HG03565 (cell line): Measurements from ENCODE around the gene SLC9A7.
"Not testable (repeated sequence)": the region's sequence is repeated elsewhere in the genome, so short reads cannot be mapped to it uniquely, and the experiment has no call there.

ENCODE experiments used
- ATAC-seq: cut with Tn5 transposase; IDR thresholded peaks from one replicate; pipeline ENCODE4 v1.9.1; 2021; ENCODE audit warnings: mild to moderate bottlenecking, moderate library complexity; ENCODE audit not compliant: unreplicated experiment

SLC9A7 gene

GRCh38 chrX:46754586-46755061, 4.3 kb downstream of the SLC9A7 start:
- ATAC-seq = no peak

- no peak for ATAC-seq
Observed at GRCh38 chrX:46754036-46754435, 4.9 kb downstream of the SLC9A7 start.

DNA sequence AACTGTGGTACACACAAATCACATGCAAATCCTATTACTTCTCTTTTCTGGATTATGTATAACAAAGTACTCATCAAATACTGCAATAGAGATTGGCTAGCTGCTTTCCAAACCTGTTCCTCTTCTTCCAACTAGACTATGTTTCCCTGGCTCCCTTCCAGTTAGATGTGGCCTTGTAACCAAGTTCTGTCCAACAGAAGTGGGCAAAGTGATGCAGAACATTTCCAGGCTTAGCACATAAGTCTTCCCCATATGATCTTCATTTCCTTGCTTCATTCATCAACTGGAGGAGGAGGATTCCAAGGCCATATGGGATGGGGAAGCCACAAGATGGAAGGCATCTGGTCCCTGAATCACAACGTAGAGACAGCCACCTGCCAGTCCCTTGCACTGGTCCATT, 8.0 kb downstream of the SLC9A7 start:
- ATAC-seq = no peak

GRCh38 chrX:46744009-46744408, 14.9 kb downstream of the SLC9A7 start:
- ATAC-seq = no peak

DNA sequence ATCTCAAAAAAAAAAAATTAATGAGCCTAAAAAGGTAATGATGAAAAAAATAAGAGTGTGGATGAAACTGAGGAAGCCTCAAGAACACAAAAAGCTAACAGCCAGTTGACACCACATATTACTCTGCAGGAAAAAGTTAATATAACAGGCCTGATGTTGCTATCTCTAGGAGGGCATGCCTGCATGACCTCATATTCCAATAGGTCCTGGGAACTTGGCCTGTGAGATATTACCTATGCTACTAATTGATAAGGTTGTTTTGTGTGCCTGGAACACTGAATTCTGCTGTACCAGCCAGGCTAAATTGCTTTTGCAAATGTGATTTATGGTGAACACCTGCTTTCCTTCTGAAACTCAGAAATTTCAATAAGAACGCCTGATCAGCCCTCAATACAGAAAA, 15.9 kb downstream of the SLC9A7 start:
- no peak for ATAC-seq

- ATAC-seq = no peak
Observed at GRCh38 chrX:46739736-46740135, 19.2 kb downstream of the SLC9A7 start.

DNA sequence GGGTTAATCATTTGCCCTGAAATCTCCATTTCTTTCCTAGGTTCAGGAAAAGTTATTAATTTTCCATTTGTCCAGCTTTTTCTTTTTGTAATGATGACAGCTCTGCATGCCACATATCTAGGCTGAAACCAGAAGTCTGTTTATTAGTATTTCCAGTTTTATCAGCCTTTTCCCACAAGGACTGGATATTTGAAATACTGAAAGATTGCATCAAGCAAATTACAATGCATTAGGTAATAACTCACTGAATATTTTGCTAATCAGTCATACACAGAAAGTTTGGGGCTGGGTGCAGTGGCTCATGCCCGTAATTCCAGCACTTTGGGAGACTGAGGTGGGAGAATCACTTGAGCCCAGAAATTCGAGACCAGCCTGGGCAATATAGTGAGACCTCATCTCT, 21.5 kb downstream of the SLC9A7 start:
- ATAC-seq = no peak

DNA sequence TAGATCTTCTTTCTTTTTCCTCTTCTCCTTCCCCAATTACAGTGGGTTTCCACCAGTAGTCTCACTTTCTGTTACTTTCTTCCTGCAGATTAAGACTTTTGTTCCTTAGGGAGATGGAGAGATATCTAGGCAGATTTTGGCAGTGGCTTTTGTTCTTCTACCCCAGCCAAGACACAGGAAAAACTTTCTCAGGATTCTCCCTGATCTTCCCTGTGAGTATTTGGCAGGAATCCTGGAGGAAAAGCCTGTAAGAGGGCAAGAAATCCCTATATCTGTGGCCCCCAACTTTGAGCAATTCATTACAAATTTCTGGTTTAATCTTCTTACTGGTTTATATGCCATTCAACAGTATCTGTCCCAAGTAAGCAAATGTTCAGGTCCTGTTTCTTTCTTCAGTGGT, 21.9 kb downstream of the SLC9A7 start:
- ATAC-seq = no peak

- no peak for ATAC-seq
Observed at GRCh38 chrX:46735622-46736021, 23.3 kb downstream of the SLC9A7 start.

DNA sequence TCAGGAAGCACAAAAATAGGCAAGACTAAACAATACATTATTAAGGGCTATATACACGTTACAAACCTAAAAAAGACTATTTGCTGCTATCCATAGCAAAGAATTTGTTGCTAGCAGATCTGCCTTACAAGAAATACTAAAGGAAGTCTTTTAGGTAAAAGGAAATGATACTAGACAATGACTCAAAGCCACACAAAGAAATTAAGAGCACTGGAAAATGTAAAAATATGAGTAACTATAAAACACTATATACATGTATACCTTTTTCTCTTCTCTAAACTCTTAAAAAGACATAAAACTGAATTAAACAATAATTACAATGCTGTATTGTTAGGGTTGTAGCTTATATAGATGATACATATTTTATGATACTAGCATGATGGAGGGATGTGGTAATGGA, 25.7 kb downstream of the SLC9A7 start:
- no peak for ATAC-seq

DNA sequence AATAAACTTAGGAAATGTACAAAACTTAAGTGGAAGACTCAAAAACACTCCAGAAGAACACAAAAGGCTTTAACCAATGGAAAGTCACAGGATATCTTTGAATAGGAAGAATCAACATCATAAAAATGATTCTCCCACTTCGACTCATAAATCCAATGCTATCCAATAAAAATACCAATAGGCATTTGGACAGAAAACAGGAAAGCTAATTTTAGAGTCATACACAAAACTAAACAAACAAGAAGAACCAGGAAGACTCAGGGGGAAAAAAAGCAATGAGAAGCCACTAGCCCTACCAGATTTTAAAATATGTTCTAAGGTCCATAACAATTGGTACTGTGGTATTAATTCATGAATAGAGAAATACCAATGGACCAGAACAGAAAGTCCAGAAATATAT, 28.2 kb downstream of the SLC9A7 start:
- ATAC-seq = no peak

- ATAC-seq = no peak
Observed at GRCh38 chrX:46727441-46727840, 31.5 kb downstream of the SLC9A7 start.

GRCh38 chrX:46723569-46723927, 35.4 kb downstream of the SLC9A7 start:
- not testable (repeated sequence) for ATAC-seq

- no peak for ATAC-seq
Observed at GRCh38 chrX:46722742-46723568, 36.0 kb downstream of the SLC9A7 start.

- no peak for ATAC-seq
Observed at GRCh38 chrX:46716796-46717195, 42.1 kb downstream of the SLC9A7 start.

GRCh38 chrX:46715997-46716396, 42.9 kb downstream of the SLC9A7 start:
- no peak for ATAC-seq

DNA sequence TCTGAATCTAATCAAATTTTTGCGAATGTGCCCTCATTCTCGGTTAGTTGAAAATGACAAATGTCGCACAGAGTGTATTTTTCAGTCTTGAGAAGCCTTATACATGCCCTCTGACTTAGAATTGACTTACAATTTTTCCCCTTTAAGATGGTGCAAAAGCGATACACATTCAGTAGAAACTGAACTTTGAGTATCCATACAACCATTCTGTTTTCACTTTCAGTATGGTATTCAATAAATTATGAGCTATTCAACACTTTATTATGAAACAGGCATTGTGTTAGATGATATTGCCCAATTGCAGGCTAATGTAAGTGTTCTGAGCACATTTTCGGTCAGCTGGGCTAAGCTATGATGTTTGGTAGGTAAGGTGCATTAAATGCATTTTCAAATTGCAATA, 43.4 kb downstream of the SLC9A7 start:
- no peak for ATAC-seq

DNA sequence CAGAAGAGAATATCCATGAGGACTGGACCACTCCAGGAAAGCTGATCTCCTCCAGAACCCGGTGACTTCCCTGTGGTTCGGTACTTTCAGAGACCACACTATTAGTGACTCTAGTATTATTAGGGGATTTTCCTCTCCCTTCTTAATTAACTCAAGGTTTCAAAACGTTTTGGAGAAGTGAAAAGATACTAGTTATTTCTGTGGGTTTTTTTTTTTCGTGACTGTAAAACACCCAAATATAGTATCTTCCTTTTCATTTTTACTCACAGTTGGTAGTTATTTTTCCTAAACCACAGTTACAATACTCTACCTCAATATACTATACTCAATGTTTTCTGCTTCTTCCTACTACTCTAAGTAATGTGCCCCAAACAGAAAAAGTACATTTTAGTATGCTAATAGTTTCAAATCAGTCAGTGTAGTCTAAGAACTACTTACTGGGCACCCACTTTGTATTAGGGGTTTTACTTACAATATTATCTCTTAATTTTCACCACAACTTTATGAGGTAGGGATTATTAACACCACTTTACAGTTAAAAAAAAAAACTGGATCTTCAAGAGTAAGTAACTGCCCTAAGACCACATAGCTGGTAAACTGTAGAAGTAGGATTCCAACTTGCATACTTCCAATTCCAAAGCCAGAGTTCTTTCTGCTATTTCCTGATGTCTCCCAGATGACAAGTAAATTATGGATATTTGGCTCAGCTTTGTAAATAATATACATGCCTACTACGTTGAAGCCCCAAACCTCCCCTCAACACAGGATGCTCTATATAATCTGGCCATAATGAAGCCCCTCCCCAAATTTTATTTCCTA, 45.0 kb downstream of the SLC9A7 start:
- peak; percentile 52 for ATAC-seq

DNA sequence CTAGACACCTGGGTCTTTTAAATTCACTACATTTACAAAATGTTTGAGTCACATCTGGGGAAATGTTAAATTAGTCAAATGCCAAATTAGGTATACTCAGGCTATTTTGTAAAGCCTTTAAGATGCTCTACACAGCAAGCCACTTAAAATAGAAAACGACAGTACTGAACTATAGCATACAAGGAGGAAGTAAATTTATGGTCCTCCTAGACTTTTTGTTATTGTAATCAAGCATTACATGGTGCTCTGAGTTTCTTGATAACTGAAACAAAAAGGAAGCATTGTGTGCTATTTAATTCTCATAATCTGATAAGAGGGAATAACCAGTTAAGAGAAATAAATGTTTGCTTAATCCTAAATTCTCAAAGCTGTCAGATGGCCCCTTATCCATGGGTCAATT, 46.2 kb downstream of the SLC9A7 start:
- ATAC-seq = no peak

GRCh38 chrX:46710927-46711623, 47.8 kb downstream of the SLC9A7 start:
- ATAC-seq = no peak

DNA sequence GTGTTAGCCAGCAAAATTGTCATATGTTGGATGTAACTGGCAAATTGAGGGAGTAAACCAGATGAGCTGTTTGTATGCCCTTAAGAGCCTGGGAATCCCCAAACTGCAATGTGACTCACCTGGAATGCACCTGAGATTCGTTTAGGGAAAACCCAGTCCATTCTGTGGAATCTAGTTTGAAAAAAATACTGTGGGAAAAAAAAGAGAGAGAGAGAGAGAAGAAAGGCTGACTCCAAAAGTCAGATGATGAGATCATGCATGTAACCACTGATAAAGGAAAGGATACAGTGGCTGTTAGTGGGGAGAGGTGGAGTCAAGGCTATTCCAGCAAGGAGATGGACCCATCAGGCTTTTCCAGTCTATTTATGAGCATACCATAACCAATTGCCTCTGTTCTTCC, 48.5 kb downstream of the SLC9A7 start:
- ATAC-seq = no peak
